HG02840 (cell line): Measurements from ENCODE around the gene TNFRSF4.
"Not testable (repeated sequence)": the region's sequence is repeated elsewhere in the genome, so short reads cannot be mapped to it uniquely, and the experiment has no call there.

Source experiments
- ATAC-seq: cut with Tn5 transposase; IDR thresholded peaks from one replicate; pipeline ENCODE4 v1.9.1; 2021; ENCODE audit warnings: mild to moderate bottlenecking, moderate library complexity, moderate number of reproducible peaks; ENCODE audit not compliant: unreplicated experiment, low FRiP score

TNFRSF4 gene

DNA sequence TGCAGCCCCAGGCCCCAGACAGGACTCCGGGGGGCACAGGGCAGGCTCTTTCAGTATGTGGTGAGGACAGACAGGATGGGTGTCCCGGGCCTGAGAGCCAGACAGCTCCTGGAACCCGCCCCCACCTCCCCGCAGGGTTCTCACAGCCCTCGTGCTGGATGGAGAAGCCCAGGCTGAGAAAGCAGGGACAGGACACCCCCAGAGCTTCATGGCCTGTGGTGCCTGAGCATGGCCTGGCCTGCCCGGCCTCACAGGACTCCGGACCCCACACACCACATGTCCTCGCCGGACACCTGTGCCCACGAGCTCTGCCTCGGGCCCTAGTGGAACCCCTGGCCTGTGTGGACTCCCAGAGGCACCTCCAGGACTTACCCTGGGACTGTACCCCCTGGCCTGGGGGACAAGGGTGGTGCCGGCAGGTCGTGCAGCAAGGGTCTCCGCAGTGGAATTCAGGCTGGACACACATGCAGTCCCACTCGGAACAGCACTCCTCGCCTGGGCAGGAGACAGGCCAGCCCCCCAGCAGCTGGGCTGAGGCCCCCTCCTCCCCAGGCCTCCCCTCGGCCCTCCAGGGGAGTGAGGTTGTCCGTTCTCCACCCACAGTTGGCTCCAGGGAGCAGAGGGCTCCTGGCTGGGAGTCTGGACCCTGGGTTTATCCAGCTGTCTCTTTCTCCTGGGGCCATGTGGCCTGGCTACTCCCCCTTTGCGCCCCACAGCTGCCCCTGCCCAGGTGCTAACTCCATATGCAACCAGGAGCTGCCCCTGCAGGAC, 8.8 kb downstream of the TNFRSF4 start:
- no peak for ATAC-seq

DNA sequence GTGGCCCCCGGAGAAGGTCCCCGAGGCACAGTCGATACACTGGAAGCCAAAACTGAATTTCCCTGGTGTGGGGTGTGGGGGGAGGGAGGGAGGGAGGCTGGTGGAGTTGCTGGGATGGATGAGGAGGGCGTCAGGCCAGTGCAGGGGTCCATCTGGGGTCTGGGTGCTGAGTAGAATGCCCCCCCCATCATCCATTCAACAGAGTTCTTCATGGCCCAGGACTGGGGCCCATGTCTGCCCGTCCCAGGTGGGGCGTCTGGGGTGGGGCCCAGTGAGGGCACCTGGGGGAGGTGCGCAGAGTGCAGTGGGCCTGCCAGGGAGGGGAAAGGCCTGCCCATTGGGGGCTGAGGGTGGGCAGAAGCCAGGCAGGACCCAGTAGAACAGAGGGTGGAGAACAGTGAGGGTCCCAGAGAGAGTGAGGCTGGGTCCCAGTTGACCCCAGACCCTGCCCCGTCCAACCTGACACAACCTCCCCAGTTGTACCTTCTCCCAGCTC, 9.5 kb downstream of the TNFRSF4 start:
- ATAC-seq: no peak

DNA sequence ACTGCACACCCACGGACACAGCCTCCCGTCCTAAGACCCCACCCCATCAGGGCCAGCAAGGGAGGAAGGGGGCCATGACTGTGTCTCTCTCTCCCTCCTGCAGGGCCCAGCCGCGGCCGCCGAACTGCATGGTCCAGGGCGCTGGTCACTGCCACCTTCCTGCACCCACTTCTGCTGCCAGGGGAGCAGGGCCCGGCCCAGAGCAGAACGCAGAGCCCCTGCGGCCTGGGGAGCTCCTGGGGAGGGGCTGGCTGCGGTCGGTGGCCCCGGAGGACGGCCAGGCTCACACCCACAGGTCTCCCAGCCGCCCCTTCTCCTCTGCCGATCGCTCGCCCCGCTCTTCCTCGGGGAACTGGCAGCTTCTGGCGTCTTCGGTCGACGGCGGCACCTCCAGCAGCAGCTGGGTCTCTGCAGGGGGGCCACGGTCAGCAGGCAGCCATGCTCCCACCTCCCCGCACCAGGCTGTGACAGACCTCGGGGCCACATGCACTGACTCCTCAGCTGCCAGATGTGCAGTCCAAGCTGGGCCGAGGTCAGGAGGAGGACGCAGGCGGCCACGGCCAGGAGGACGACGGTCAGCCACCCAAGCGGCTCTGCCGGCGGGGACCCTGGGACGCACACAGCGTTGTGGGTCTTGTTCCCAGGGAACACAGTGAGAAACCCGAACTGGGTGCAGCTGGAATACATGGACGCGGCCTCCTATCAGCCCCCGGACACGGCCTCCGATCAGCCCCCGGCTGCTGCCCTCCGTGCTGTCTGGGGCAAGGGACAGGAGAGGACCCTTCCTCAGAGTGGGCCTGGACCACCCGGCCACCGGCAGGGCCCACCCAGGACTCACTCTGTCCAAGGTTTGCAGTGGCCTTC, 10.2 kb downstream of the TNFRSF4 start:
- no peak for ATAC-seq

DNA sequence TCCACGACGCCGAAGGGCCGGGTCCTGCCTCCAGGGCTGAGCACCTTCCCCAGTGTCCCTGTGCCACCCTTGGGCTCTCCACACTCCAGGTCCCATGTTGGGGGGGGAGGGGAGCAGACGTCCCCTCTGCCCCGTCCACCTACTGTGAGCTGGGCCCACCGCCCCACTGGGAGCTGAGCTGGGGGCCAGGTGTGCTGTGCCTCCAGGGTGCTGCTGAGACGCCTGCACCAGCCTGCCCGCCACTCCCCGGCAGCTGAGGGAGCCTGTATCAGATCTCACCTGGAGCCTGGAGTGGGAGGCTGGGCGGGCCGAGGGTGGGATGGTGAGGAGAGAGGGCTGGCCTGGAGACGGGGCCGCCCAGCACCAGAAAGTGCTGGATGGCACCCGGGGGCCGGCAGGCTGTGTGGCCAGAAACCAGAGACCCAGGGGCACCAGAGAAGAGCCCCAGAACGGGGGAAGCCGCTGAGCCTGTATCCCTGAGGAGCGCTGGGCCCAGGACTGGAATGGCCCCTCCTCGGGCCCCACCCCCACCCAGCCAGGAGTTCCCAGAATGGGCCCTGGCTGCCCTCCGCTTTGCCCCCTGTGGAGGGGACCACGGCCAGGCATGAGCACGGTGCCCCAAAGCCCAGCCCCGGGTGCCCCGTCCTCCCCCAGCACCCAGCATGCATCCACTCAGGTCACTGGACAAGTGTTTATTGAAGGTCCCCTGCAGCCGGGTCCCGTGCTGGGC, 11.0 kb downstream of the TNFRSF4 start:
- ATAC-seq: no peak

DNA sequence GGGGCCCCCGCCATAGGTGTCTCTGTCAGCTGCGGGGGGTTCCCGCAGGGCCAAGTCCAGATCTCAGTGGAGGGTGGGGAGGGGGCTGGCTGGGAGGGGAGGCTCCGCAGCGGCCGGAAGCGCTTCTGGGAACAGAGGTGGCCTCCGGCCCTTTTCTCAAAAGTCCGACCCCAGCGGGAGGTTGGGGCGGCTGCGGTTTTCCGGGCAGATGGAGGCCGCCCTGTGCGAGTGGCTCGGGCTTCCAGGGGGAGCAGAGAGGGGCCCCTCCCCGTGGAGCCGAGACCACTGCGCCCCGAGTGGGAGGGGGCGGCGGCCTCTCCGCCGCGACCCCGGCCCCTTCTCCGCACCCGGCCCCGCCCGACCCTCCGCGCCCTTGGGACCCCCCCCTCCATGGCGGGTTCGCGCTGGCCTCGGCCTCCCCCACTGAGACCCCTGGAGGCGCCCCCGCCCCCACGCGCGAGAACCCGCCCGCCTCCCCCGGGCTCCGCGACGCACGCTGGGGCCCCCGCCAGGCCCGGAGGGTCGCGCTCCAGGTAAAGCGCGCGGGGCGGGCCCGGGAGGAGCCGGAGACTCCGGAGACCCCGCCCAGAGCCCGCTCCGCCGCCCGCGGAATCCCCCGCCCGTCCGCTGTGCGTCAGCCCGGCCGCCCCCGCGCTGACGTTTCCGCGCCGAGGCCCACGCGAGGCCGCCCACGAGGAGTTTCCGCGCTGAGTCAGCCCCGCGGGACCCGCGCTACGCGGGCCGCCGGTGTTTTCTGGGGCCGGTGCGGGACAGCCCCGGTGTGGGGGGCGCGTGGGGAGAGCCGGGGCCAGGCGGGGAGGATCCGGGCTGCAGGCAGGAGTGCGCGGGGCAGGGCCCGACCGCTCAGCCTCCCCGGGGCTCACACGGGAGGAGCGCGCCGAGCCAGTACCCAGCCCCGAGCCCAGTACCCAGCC, 12.8 kb downstream of the TNFRSF4 start:
- ATAC-seq: peak; percentile 51

DNA sequence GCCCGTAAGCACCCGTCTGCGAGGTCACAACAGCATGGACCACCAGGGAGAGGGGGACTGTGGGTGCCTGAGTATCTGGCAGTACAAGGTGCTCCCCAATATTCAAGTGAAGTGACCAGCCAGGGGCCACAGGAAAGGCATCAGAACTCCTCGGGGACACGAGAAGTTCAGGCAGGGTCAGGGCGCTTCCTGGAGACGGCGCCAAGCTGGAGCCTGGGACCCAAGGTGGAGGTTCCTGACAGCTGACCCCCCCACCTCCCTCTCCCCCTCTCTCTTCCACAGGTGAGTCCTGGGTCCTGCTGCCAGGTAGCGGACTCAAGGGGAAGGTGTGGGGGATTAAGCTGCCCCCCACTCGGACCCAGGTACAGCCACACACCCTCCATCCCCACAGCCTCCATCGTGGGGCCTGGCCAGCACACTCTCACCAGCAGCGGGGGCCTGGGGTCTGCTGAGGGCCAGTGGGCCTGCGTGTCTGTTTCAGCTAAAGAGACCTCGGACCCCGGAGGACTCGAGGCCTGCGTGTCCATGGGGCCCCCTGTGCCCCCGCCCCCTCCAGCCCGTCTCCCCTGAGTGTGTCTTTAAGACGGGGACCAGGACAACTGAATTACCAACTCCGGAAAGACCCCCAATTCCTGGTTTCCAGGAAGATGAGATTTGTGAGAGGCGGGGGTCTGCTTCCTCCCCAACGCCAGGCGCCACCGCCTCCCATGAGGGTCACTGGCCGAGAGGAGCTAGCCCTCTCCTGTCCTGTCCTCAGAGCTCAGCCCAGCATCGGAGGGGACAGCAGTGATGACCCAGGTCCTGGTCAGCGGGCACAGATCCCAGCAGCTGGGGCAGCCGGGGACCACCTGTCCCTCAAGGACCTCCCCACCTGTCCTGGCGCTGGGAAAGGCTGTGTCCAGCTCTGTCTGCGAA, 13.7 kb downstream of the TNFRSF4 start:
- no peak for ATAC-seq

DNA sequence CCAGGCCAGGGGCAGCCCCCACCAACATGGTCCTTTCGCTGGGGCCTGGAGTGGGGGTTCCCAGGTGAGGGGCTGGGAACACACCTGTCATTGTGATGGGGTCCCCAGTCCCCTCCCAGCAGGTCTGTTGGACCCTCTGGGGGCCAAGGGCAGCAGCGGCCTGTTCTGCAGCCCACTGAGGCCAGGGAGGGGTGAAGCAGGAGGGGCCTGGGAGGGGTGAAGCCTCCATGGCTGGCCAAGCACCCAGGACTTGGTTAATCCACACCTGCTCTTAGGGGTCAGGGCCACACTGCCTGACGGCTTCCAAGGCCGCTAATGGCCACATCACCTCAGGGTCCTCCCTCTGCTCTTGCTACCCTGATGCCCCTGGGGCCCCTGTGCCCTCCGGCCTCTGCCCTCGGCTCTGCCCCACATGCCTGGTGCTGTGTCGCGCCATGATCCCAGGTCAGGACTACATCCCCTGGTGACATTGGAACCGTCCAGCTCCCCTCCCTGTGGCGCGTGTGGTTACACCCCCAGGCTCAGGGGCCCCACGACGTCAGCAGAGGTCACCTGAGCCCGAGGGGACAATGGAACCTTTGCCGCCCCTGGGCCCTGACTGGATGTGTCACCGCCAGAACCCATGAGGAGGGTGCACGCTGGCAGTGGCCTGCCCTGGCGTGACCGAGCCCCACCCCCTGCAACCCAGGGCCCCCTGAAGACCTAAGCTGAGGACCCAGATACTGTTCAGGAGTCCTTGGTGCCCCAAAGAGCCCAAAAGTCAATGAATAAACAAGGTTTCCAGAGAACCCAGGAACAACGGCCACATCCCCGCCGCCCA, 14.6 kb downstream of the TNFRSF4 start:
- ATAC-seq: no peak

DNA sequence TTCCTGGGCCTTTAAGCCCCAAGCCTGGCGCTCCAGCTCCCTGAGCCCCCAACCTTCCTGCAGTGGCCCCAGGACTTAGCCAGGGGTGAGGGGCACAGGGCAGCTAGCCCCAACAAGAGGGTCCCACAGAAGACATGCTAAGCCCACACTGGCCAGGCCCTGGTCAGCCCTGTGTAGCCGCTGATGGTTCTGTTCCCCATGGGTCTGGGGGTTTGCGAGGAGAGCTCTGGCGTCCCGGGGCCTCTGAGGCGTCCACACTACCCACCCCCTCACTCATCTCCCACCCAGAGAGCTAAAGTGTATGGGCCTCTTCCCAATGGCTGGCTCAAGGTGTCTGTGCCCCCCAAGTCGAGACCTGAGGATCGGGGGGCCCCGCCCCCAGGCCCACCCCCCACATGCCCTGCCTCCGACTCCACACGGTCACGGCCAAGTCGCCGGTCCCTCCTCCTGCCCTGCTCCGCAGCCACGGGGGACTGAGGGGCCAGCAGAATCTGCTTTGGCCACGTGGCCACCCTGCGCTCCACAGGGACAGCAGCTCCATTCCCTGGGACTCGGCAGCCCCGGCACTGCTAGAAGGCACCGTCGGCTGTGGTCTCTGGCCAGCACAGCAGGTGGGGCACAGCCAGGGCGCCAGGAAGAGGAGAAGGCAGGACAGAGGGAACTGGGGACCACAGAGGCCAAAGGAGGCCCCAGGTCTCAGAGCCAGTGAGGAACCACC, 15.4 kb downstream of the TNFRSF4 start:
- no peak for ATAC-seq

DNA sequence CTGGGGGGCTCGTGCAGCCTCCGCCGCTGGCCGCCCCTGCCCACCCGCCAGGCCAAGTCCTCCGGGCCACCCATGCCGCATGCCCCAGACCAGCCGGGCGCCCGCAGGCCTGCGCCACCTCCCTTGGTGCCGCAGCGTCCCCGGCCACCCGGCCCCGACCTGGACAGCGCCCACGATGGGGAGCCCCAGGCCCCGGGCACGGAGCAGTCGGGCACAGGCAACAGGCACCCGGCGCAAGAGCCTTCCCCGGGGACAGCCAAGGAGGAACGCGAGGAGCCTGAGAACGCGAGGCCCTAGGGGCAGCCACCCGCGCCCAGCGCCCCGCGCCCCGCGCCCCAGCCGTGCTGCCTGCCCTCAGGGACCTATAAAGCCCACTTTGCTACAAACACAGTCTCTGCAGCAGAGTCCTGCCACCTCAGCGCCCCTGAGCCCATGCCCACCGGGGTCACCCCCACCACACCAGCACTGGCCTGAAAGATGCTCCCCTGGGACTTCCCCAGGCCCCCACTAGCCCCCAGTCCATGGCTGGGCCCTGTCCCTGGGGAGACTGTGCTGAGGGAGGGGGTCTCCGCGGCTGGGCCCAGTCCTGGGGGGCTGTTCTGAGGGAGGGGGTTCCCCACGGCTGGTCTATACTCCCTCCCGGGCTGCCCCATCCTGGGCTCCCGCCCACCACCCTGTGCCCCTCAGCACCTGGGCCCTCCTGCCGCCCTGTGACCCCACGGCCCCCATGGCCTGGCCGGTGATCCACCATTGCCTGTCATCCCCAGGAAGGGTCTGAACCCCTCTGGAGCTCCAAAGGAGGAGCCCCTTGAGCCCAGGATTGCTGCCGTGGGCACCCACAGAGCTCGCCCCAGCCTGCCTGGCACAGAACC, 16.2 kb downstream of the TNFRSF4 start:
- ATAC-seq: no peak

DNA sequence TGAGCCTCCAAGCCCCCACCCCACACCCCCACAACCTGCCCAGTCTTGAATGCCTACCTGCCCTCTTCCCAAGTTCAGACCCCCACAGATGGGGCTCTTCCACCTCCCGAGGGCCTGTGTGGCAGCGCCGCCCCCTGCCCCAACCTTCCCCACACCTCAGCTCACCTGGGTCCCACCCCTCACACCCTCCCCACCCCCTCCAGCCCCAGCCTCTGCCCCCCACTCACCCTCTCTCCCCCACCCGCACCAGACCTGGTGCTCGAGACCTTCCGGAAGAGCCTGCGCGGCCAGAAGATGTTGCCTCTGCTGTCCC, 16.8 kb downstream of the TNFRSF4 start:
- ATAC-seq: no peak

DNA sequence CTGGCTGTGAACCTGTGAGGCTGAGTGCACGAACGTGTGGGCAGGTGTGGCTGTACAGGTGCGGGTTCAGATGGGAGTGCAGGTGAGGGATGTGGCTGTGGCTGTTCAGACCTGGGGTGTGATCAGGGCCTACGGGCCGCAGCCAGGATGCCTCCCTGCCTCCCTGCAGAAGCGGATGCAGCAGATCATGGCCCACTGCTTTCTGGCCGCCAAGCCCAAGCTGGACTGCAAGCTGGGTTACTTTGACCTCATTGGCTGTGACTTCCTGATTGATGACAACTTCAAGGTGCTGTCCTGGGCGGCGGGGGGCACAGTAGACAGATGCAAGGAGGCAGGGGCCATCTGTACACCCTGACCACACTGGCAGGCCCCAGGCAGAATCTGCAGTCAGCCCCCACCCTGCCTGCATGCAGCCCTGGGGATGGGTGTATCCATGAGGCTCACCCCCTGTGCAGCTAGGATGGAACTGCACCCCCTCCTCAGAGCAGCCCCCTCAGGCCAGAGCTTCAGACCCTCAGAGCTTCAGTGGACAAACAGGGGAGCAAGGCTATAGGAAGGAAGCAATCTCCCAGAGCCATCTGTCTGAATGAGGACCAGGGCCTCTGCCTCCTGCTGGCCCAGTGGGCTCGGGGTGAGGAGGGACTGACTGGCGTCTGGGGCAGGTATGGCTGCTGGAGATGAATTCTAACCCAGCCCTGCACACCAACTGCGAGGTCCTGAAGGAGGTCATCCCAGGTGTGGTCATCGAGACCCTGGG, 17.3 kb downstream of the TNFRSF4 start:
- ATAC-seq: no peak

DNA sequence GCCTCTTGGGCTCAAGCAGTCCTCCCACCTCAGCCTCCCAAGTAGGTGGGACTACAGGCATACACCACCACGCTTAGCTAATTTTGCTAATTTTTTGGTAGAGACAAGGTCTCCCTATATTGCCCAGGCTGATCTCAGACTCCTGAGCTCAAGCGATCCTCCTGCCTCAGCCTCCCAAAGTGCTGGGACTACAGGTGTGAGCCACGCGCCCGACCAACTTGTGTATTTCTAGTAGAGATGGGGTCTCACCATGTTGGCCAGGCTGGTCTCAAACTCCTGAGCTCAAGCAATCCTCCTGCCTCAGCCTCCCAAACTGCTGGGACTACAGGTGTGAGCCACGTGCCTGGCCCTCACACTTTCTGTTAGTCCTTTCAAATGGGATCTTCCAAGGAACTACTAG, 18.2 kb downstream of the TNFRSF4 start:
- not testable (repeated sequence) for ATAC-seq

DNA sequence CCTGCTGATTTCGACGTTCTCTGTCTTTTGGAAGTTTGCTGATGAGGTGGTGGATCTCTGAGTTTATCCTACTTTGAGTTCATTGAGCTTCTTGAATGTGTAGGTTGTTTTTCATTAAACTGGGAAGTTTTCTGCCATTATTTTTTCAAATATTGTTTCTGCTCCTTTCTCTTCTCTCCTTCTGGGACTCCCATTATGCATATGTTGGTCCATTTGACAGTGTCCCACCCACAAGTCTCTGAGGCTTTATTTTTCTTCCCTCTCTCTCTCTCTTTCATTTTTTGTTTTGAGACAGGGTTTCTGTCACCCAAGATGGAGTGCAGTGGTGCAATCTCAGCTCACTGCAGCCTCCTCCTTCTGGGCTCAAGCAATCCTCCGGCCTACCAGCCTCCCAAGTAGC, 19.2 kb downstream of the TNFRSF4 start:
- ATAC-seq: no peak

DNA sequence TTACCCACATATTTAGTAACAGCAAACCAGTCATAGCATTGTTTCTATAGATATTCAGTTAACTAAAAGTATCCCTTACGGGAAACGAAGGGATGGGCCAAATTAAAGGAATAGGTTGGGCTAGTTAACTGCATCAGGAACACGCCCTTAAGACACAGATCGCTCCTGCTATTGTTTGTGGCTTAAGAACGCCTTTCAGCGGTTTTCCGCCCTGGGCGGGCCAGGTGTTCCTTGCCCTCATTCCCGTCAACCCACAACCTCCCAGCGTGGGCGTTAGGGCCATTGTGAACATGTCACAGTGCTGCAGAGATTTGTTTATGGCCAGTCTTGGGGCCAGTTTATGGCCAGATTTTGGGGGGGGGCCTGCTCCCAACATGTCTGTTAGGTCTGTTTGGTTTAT, 22.2 kb downstream of the TNFRSF4 start:
- ATAC-seq: no peak

DNA sequence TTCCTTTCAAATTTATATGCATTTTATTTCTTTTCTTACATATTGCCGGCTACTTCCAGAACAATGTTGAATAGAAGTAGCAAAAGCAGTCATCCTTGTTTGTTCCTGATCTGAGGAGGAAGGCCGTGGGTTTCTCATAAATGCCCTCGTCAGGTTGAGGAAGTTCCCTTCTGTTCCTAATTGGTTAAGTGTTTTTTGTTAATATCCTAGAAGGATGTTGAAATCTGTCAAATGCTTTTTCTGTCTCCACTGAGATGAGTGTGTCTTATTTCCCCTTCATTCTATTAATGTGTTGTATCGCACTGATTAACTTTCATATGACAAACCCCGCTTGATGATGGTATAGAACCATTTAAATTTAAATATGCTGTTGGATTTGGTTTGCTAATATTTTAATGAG, 24.8 kb downstream of the TNFRSF4 start:
- no peak for ATAC-seq

DNA sequence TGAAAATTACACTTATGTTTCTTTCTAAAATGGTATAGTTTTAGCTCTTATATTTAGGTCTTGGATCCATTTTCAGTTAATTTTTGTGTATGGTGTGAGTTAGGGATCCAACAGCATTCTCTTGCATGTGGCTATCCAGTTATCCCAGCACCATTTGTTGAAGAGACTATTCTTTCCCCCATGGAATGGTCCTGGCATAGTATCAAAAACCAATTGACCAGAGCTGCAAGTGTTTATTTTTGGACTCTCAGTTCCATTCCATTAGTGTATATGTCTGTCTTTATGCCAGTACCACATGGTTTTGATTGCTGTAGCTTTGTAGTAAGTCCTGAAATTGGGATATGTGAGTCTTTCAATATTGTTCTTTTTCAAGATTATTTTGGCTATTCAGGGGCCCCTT, 26.0 kb downstream of the TNFRSF4 start:
- ATAC-seq: no peak
